HepG2 (cell line): Measurements from ENCODE around the gene MMP25. TPM values are rescaled to one million over a fixed set of nuclear protein-coding genes. Genes with fewer than 3 reads are reported as not detected.

Experiments used
- ETV6 ChIP-seq: sonication (generic); formaldehyde crosslinking; conservative IDR thresholded peaks from 2 replicates; pipeline ENCODE4 v1.4.0; 2020; ENCODE audit warnings: missing genetic modification reagents
- HNRNPH1 ChIP-seq: fragments of 200-400 bp; formaldehyde crosslinking; optimal IDR thresholded peaks from 2 replicates; pipeline ENCODE3; 2017; ENCODE audit warnings: mild to moderate bottlenecking, low read depth, low read length
- HNRNPL ChIP-seq: fragments of 200-400 bp; formaldehyde crosslinking; IDR thresholded peaks from 2 replicates; pipeline ENCODE4 v1.6.1; 2017; ENCODE audit warnings: mild to moderate bottlenecking, low read depth, low read length
- JUN ChIP-seq: sonication (generic); formaldehyde crosslinking; IDR thresholded peaks from 2 replicates; pipeline ENCODE4 v1.4.0; 2020; ENCODE audit warnings: mild to moderate bottlenecking, missing genetic modification reagents
- KMT2A ChIP-seq: sonication (generic); formaldehyde crosslinking; IDR thresholded peaks from 2 replicates; pipeline ENCODE4 v1.4.0; 2020; ENCODE audit warnings: missing genetic modification reagents
- MED1 ChIP-seq: sonication (generic); formaldehyde crosslinking; IDR thresholded peaks from 2 replicates; pipeline ENCODE4 v1.4.0; 2020; ENCODE audit warnings: missing genetic modification reagents
- POLR2G ChIP-seq: fragments of 200-400 bp; formaldehyde crosslinking; IDR thresholded peaks from 2 replicates; pipeline ENCODE4 v1.6.1; 2018; ENCODE audit warnings: mild to moderate bottlenecking, low read depth, low read length, moderate library complexity
- RFX3 ChIP-seq: IDR thresholded peaks from 2 replicates; pipeline ENCODE4 v1.6.1; 2016; ENCODE audit warnings: missing biosample characterization, missing genetic modification reagents
- RXRA ChIP-seq: sonication (generic); formaldehyde crosslinking; IDR thresholded peaks from 2 replicates; pipeline ENCODE4 v1.5.1; 2020; ENCODE audit warnings: missing genetic modification reagents
- SRY ChIP-seq: sonication (generic); formaldehyde crosslinking; IDR thresholded peaks from 2 replicates; pipeline ENCODE4 v1.8.0; 2022; ENCODE audit warnings: mild to moderate bottlenecking, missing genetic modification reagents
- THAP8 ChIP-seq: sonication (generic); formaldehyde crosslinking; IDR thresholded peaks from 2 replicates; pipeline ENCODE4 v1.5.1; 2020; ENCODE audit warnings: missing genetic modification reagents, mild to moderate bottlenecking, borderline replicate concordance
- UBTF ChIP-seq: sonication (generic); formaldehyde crosslinking; IDR thresholded peaks from 2 replicates; pipeline ENCODE4 v1.4.0; 2020; ENCODE audit warnings: mild to moderate bottlenecking, missing genetic modification reagents
- ZFX ChIP-seq: sonication (generic); formaldehyde crosslinking; IDR thresholded peaks from 2 replicates; pipeline ENCODE4 v1.4.0; 2020; ENCODE audit warnings: mild to moderate bottlenecking, low read depth, missing genetic modification reagents, moderate library complexity
- ZNF121 ChIP-seq: sonication (generic); formaldehyde crosslinking; IDR thresholded peaks from 2 replicates; pipeline ENCODE4 v1.5.0; 2020; ENCODE audit warnings: mild to moderate bottlenecking, missing genetic modification reagents
- ZNF280B ChIP-seq: sonication (generic); formaldehyde crosslinking; IDR thresholded peaks from 2 replicates; pipeline ENCODE4 v1.5.0; 2020; ENCODE audit warnings: missing genetic modification reagents, mild to moderate bottlenecking, borderline replicate concordance
- ZNF432 ChIP-seq: sonication (generic); formaldehyde crosslinking; IDR thresholded peaks from 2 replicates; pipeline ENCODE4 v1.5.0; 2020; ENCODE audit warnings: missing genetic modification reagents, mild to moderate bottlenecking, borderline replicate concordance
- ZNF687 ChIP-seq: sonication (generic); formaldehyde crosslinking; IDR thresholded peaks from 2 replicates; pipeline ENCODE4 v1.5.1; 2020; ENCODE audit warnings: mild to moderate bottlenecking, missing genetic modification reagents, moderate library complexity
- ZNF747 ChIP-seq: sonication (generic); formaldehyde crosslinking; IDR thresholded peaks from 2 replicates; pipeline ENCODE4 v1.8.1; 2023; ENCODE audit warnings: missing genetic modification reagents, mild to moderate bottlenecking, borderline replicate concordance
- polyA plus RNA-seq, 8 experiments: library from polyadenylated mRNA; depleted of rRNA in 3 of 8; stranded (reverse) in 7 of 8; unstranded in 1 of 8; fragments of >200 nt; fragmentation: Illumina TruSeq in 4 of 8; extraction: Trizol in 4 of 8; gene quantifications; 2 replicates each; pipeline versions ENCODE4 v1.2.1 to v1.2.3, GENCODE V29; 2011 to 2016; ENCODE audit warnings: low read depth in 4 of 8, missing spikeins in 1 of 8, mixed read lengths in 1 of 8; ENCODE audit not compliant: insufficient read depth in 1 of 8
- total RNA-seq, 5 experiments: library from RNA; depleted of rRNA; stranded (reverse); fragments of >200 nt; fragmentation: Illumina TruSeq; extraction: Trizol; gene quantifications; 2 replicates each; pipeline ENCODE4 v1.2.3, GENCODE V29; 2016; ENCODE audit warnings: low read depth in 1 of 5
- TF ChIP-seq, protein P1 (sequence below): sonication (generic); formaldehyde crosslinking; IDR thresholded peaks from 2 replicates; pipeline ENCODE4 v1.4.0; 2020; ENCODE audit warnings: missing genetic modification reagents, borderline replicate concordance

Gene MMP25
- total and polyA plus RNA-seq, 2 of the 13 experiments (the other 11 are each of a cell fraction or from before 2014, with no cell fraction given): 0.04 to 0.08 TPM

DNA sequence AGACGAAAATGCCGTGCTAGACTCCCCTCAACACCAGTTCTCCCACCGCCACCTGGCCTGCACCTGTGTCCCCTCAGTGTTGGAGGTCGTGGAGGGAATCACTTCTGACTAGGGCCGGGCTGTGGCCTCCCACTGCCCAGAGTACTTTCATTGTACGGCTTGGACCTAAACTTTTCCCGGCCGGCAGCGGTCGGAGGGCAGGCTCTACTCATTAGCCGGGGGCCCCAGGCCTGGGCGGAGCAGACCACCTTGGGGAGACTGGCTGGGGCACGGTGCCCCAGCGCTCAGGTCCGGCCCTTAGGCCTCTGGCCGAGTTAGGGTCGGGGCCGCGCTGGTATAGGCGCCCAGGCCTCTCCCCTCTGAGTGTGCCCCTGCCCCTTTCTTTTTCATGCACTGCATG, 29.0 kb upstream of the MMP25 start (continued):
- peak; percentile 60; the same call in 1 of the 2 replicates for TF ChIP-seq ZFX (CRISPR knock-in tag)
- no peak for TF ChIP-seq THAP8
- no peak for TF ChIP-seq ZNF280B (CRISPR knock-in tag)
- no peak for TF ChIP-seq ZNF747 (CRISPR knock-in tag)
- TF ChIP-seq ZNF687 (CRISPR knock-in tag): peak; percentile 58
- no peak for TF ChIP-seq KMT2A (CRISPR knock-in tag)
- no peak for TF ChIP-seq JUN (CRISPR knock-in tag)
- no peak for TF ChIP-seq HNRNPL
- TF ChIP-seq UBTF: peak; percentile 27; the same call in 1 of the 2 replicates
- TF ChIP-seq MED1 (CRISPR knock-in tag): 0 out of 2 replicates have a peak, but pooled peaks have one; percentile 28
- TF ChIP-seq RXRA (CRISPR knock-in tag): no peak
- no peak for TF ChIP-seq POLR2G
- no peak for TF ChIP-seq ZNF121 (CRISPR knock-in tag)
- TF ChIP-seq, protein P1, sequence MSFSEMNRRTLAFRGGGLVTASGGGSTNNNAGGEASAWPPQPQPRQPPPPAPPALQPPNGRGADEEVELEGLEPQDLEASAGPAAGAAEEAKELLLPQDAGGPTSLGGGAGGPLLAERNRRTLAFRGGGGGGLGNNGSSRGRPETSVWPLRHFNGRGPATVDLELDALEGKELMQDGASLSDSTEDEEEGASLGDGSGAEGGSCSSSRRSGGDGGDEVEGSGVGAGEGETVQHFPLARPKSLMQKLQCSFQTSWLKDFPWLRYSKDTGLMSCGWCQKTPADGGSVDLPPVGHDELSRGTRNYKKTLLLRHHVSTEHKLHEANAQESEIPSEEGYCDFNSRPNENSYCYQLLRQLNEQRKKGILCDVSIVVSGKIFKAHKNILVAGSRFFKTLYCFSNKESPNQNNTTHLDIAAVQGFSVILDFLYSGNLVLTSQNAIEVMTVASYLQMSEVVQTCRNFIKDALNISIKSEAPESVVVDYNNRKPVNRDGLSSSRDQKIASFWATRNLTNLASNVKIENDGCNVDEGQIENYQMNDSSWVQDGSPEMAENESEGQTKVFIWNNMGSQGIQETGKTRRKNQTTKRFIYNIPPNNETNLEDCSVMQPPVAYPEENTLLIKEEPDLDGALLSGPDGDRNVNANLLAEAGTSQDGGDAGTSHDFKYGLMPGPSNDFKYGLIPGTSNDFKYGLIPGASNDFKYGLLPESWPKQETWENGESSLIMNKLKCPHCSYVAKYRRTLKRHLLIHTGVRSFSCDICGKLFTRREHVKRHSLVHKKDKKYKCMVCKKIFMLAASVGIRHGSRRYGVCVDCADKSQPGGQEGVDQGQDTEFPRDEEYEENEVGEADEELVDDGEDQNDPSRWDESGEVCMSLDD (CRISPR knock-in tag): no peak
- no peak for TF ChIP-seq RFX3
- no peak for TF ChIP-seq ETV6 (CRISPR knock-in tag)
- no peak for TF ChIP-seq ZNF432 (CRISPR knock-in tag)
- no peak for TF ChIP-seq HNRNPH1
- TF ChIP-seq SRY (CRISPR knock-in tag): no peak
